ENCODE results near the gene FAM217B.

FAM217B gene

GRCh38 chr20:59983076-59983475 lies 42.9 kb downstream of the FAM217B start:
- no peaks in the 10 kb centered on the region for H3K36me3 Mint-ChIP-seq (ENCODE audit: low read depth)
- no peaks in the 10 kb centered on the region for H3K4me1 Mint-ChIP-seq (ENCODE audit: low read depth)
- no peak overlapping the region for H3K4me3 Mint-ChIP-seq
- no peaks in the 10 kb centered on the region for H3K27me3 Mint-ChIP-seq
- no peaks in the 10 kb centered on the region for H3K9me3 Mint-ChIP-seq
- no peak overlapping the region for H3K27ac Mint-ChIP-seq

GRCh38 chr20:59984541-59984940 lies 44.4 kb downstream of the FAM217B start:
- Mint-ChIP-seq H3K27ac (no peak overlapping the region), H3K4me1 (ENCODE audit: low read depth) (no peaks in the 10 kb centered on the region), H3K27me3 (no peaks in the 10 kb centered on the region), H3K36me3 (ENCODE audit: low read depth) (no peaks in the 10 kb centered on the region), H3K9me3 (no peaks in the 10 kb centered on the region), H3K4me3 (no peak overlapping the region)

- Mint-ChIP-seq H3K4me1 (ENCODE audit: low read depth) (no peaks in the 10 kb centered on the region), H3K4me3 (no peak overlapping the region), H3K27ac (no peak overlapping the region), H3K9me3 (no peaks in the 10 kb centered on the region), H3K27me3 (no peaks in the 10 kb centered on the region), H3K36me3 (ENCODE audit: low read depth) (no peaks in the 10 kb centered on the region)
Measured at GRCh38 chr20:59985164-59985563, 45.0 kb downstream of the FAM217B start.

- H3K4me1 Mint-ChIP-seq (ENCODE audit: low read depth), result no peaks in the 10 kb centered on the region
- H3K9me3 Mint-ChIP-seq, result no peaks in the 10 kb centered on the region
- no peak overlapping the region for H3K4me3 Mint-ChIP-seq
- no peaks in the 10 kb centered on the region for H3K36me3 Mint-ChIP-seq (ENCODE audit: low read depth)
- H3K27me3 Mint-ChIP-seq, result no peaks in the 10 kb centered on the region
- no peak overlapping the region for H3K27ac Mint-ChIP-seq
Measured at GRCh38 chr20:59985864-59986263, 45.7 kb downstream of the FAM217B start.

GRCh38 chr20:59987135-59987534 lies 46.9 kb downstream of the FAM217B start:
- no peak overlapping the region for H3K27ac Mint-ChIP-seq
- no peaks in the 10 kb centered on the region for H3K4me1 Mint-ChIP-seq (ENCODE audit: low read depth)
- no peak overlapping the region for H3K4me3 Mint-ChIP-seq
- H3K36me3 Mint-ChIP-seq (ENCODE audit: low read depth), result no peaks in the 10 kb centered on the region
- H3K27me3 Mint-ChIP-seq, result no peaks in the 10 kb centered on the region
- H3K9me3 Mint-ChIP-seq, result no peaks in the 10 kb centered on the region

GRCh38 chr20:59988141-59988540 lies 48.0 kb downstream of the FAM217B start:
- Mint-ChIP-seq H3K9me3 (no peaks in the 10 kb centered on the region), H3K4me1 (ENCODE audit: low read depth) (no peaks in the 10 kb centered on the region), H3K27me3 (no peaks in the 10 kb centered on the region), H3K4me3 (no peak overlapping the region), H3K36me3 (ENCODE audit: low read depth) (no peaks in the 10 kb centered on the region), H3K27ac (no peak overlapping the region)

GRCh38 chr20:59992526-59993084 lies 52.4 kb downstream of the FAM217B start:
- H3K27ac Mint-ChIP-seq, result no peak overlapping the region
- peaks cover 9% of the 10 kb centered on the region for H3K36me3 Mint-ChIP-seq (ENCODE audit: low read depth)
- no peaks in the 10 kb centered on the region for H3K9me3 Mint-ChIP-seq
- H3K4me3 Mint-ChIP-seq, result no peak overlapping the region
- H3K4me1 Mint-ChIP-seq (ENCODE audit: low read depth), result no peaks in the 10 kb centered on the region
- peaks cover 3% of the 10 kb centered on the region for H3K27me3 Mint-ChIP-seq

GRCh38 chr20:59993736-59994430 lies 53.7 kb downstream of the FAM217B start:
- no peak overlapping the region for H3K27ac Mint-ChIP-seq
- no peaks in the 10 kb centered on the region for H3K9me3 Mint-ChIP-seq
- H3K36me3 Mint-ChIP-seq (ENCODE audit: low read depth), result peaks cover 9% of the 10 kb centered on the region
- H3K27me3 Mint-ChIP-seq, result peaks cover 3% of the 10 kb centered on the region
- H3K4me3 Mint-ChIP-seq, result no peak overlapping the region
- H3K4me1 Mint-ChIP-seq (ENCODE audit: low read depth), result no peaks in the 10 kb centered on the region

GRCh38 chr20:59994697-59995122 lies 54.5 kb downstream of the FAM217B start:
- Mint-ChIP-seq H3K36me3 (ENCODE audit: low read depth) (peaks cover 9% of the 10 kb centered on the region), H3K27ac (no peak overlapping the region), H3K4me3 (no peak overlapping the region), H3K27me3 (peaks cover 3% of the 10 kb centered on the region), H3K4me1 (ENCODE audit: low read depth) (no peaks in the 10 kb centered on the region), H3K9me3 (no peaks in the 10 kb centered on the region)

GRCh38 chr20:59996108-59996507 lies 55.9 kb downstream of the FAM217B start:
- Mint-ChIP-seq H3K4me1 (ENCODE audit: low read depth) (no peaks in the 10 kb centered on the region), H3K27me3 (peaks cover 3% of the 10 kb centered on the region), H3K9me3 (no peaks in the 10 kb centered on the region), H3K27ac (no peak overlapping the region), H3K4me3 (no peak overlapping the region), H3K36me3 (ENCODE audit: low read depth) (peaks cover 9% of the 10 kb centered on the region)

GRCh38 chr20:59997896-59998295 lies 57.7 kb downstream of the FAM217B start:
- H3K9me3 Mint-ChIP-seq, result no peaks in the 10 kb centered on the region
- H3K27me3 Mint-ChIP-seq, result peaks cover 3% of the 10 kb centered on the region
- no peak overlapping the region for H3K27ac Mint-ChIP-seq
- peaks cover 9% of the 10 kb centered on the region for H3K36me3 Mint-ChIP-seq (ENCODE audit: low read depth)
- H3K4me1 Mint-ChIP-seq (ENCODE audit: low read depth), result no peaks in the 10 kb centered on the region
- H3K4me3 Mint-ChIP-seq, result no peak overlapping the region
